ENCODE data around the gene DYNLT4. TPM values are rescaled to one million over a fixed set of nuclear protein-coding genes. Genes with fewer than 3 reads are reported as not detected.

DYNLT4 gene
- total and polyA plus RNA-seq, 2 of the 13 experiments (the other 11 are each of a cell fraction or from before 2014, with no cell fraction given): 0.77 TPM; not detected in 1

DNA sequence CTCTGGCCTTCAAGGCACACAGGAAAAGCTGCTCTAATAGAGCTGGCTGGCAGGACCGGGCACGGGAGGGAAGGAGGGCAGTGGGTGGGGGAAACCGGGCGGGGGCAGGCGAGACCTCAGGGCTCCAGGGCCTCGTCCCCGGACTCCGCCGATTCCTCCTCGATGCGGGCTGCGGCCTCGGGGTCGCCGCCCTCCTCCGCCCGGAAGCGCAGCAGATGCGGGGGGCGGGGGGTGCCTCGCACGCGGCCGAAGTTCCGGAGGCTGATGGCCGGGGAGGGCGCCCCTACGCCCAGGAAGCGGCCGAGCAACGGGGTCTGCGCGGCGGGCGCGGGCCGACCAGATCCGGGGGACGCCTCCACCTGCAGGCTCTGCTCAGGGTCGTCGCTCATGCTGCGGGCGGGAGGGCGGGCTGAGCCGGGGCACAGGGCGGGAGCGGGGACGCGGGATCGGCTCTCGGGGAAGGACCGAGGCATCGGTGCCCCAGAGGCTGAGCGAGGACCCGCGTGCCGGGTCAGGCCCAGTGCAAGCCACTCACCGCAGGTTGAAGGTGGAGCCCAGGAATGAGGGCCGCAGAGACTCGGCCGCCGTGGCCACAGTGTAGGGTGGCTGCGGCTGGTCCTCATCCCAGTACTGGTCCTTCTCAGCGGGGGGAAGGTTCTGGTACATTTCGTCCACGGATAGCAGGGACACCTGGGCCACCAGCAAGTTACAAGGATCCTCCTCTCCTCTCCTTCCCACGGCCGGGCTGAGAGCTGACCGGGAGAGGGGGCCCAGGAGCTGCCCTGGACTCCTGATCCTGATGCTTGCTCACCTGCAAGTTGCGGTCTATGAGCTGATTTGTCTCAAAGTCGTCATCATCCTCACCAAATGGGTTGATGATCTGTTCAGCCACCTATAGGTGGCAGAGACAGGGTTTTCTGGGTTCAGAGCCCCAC lies 22.8 kb downstream of the DYNLT4 start (continued):
- TF ChIP-seq, protein P1, sequence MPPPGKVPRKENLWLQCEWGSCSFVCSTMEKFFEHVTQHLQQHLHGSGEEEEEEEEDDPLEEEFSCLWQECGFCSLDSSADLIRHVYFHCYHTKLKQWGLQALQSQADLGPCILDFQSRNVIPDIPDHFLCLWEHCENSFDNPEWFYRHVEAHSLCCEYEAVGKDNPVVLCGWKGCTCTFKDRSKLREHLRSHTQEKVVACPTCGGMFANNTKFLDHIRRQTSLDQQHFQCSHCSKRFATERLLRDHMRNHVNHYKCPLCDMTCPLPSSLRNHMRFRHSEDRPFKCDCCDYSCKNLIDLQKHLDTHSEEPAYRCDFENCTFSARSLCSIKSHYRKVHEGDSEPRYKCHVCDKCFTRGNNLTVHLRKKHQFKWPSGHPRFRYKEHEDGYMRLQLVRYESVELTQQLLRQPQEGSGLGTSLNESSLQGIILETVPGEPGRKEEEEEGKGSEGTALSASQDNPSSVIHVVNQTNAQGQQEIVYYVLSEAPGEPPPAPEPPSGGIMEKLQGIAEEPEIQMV (CRISPR knock-in tag; IDR thresholded peaks at IDR 0.05; ENCODE audit: low read depth): no peak
- TF ChIP-seq FOXA3 (CRISPR knock-in tag; IDR thresholded peaks at IDR 0.05) (no peak; the same call in 1 of the 2 replicates), ZNF44 (CRISPR knock-in tag; IDR thresholded peaks at IDR 0.05) (no peak), ZNF329 (CRISPR knock-in tag; IDR thresholded peaks at IDR 0.05; ENCODE audit: low read depth) (no peak), ZNF430 (CRISPR knock-in tag; IDR thresholded peaks at IDR 0.05) (no peak), PRPF4 (IDR thresholded peaks at IDR 0.05; ENCODE audit: low read depth, low read length, poor library complexity, severe bottlenecking) (no peak), NFATC3 (CRISPR knock-in tag; IDR thresholded peaks at IDR 0.05) (no peak), IRX3 (CRISPR knock-in tag; IDR thresholded peaks at IDR 0.05; ENCODE audit: borderline replicate concordance, low read depth) (peak; percentile 9; the same call in 1 of the 2 replicates), SIN3A (IDR thresholded peaks at IDR 0.05; ENCODE audit: borderline replicate concordance, low read depth, low read length) (no peak), FOXM1 (CRISPR knock-in tag; IDR thresholded peaks at IDR 0.05) (no peak), SP140L (CRISPR knock-in tag; IDR thresholded peaks at IDR 0.05; ENCODE audit: borderline replicate concordance) (peak; percentile 10; the same call in 1 of the 2 replicates), ZMYM2 (CRISPR knock-in tag; IDR thresholded peaks at IDR 0.05) (no peak), ZKSCAN8 (CRISPR knock-in tag; IDR thresholded peaks at IDR 0.05; ENCODE audit: borderline replicate concordance) (no peak), ZNF224 (CRISPR knock-in tag; IDR thresholded peaks at IDR 0.05) (peak; percentile 17; the same call in 1 of the 2 replicates), SOX5 (CRISPR knock-in tag; IDR thresholded peaks at IDR 0.05; ENCODE audit: borderline replicate concordance) (no peak; the same call in 1 of the 2 replicates), MEIS2 (CRISPR knock-in tag; IDR thresholded peaks at IDR 0.05) (peak; percentile 68)
- TF ChIP-seq, protein P2, sequence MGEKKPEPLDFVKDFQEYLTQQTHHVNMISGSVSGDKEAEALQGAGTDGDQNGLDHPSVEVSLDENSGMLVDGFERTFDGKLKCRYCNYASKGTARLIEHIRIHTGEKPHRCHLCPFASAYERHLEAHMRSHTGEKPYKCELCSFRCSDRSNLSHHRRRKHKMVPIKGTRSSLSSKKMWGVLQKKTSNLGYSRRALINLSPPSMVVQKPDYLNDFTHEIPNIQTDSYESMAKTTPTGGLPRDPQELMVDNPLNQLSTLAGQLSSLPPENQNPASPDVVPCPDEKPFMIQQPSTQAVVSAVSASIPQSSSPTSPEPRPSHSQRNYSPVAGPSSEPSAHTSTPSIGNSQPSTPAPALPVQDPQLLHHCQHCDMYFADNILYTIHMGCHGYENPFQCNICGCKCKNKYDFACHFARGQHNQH (CRISPR knock-in tag; IDR thresholded peaks at IDR 0.05): peak; percentile 53; the same call in 1 of the 2 replicates
- TF ChIP-seq, protein P3, sequence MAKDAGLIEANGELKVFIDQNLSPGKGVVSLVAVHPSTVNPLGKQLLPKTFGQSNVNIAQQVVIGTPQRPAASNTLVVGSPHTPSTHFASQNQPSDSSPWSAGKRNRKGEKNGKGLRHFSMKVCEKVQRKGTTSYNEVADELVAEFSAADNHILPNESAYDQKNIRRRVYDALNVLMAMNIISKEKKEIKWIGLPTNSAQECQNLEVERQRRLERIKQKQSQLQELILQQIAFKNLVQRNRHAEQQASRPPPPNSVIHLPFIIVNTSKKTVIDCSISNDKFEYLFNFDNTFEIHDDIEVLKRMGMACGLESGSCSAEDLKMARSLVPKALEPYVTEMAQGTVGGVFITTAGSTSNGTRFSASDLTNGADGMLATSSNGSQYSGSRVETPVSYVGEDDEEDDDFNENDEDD (CRISPR knock-in tag; IDR thresholded peaks at IDR 0.05; ENCODE audit: borderline replicate concordance): peak; percentile 52; the same call in 1 of the 2 replicates
- TF ChIP-seq, protein P4, sequence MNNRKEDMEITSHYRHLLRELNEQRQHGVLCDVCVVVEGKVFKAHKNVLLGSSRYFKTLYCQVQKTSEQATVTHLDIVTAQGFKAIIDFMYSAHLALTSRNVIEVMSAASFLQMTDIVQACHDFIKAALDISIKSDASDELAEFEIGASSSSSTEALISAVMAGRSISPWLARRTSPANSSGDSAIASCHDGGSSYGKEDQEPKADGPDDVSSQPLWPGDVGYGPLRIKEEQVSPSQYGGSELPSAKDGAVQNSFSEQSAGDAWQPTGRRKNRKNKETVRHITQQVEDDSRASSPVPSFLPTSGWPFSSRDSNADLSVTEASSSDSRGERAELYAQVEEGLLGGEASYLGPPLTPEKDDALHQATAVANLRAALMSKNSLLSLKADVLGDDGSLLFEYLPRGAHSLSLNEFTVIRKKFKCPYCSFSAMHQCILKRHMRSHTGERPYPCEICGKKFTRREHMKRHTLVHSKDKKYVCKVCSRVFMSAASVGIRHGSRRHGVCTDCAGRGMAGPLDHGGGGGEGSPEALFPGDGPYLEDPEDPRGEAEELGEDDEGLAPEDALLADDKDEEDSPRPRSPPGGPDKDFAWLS (CRISPR knock-in tag; IDR thresholded peaks at IDR 0.05; ENCODE audit: borderline replicate concordance): no peak
- TF ChIP-seq, protein P5, sequence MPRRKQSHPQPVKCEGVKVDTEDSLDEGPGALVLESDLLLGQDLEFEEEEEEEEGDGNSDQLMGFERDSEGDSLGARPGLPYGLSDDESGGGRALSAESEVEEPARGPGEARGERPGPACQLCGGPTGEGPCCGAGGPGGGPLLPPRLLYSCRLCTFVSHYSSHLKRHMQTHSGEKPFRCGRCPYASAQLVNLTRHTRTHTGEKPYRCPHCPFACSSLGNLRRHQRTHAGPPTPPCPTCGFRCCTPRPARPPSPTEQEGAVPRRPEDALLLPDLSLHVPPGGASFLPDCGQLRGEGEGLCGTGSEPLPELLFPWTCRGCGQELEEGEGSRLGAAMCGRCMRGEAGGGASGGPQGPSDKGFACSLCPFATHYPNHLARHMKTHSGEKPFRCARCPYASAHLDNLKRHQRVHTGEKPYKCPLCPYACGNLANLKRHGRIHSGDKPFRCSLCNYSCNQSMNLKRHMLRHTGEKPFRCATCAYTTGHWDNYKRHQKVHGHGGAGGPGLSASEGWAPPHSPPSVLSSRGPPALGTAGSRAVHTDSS (CRISPR knock-in tag; conservative IDR thresholded peaks at IDR 0.05): no peak
